Measurements from ENCODE around the gene GAB2. TPM values are rescaled to one million over a fixed set of nuclear protein-coding genes. Genes with fewer than 3 reads are reported as not detected.

The GAB2 gene
- total RNA-seq, 1 donor, result 8.2 TPM

- no peak overlapping the region for H3K4me3 ChIP-seq (ENCODE audit: low read depth, low read length)
- no peak for TF ChIP-seq CTCF (IDR thresholded peaks at IDR 0.05; ENCODE audit: insufficient read depth, low read depth, low read length)
- peak; percentile 47 for DNase-seq (ENCODE audit: low read depth)
Observed at GRCh38 chr11:78381865-78382264, 35.8 kb downstream of the GAB2 start.

- no peak for TF ChIP-seq CTCF (IDR thresholded peaks at IDR 0.05; ENCODE audit: insufficient read depth, low read depth, low read length)
- H3K4me3 ChIP-seq (ENCODE audit: low read depth, low read length), result no peak overlapping the region
- DNase-seq (ENCODE audit: low read depth), result peak; percentile 88
Observed at GRCh38 chr11:78380615-78381051, 37.0 kb downstream of the GAB2 start.

- DNase-seq (ENCODE audit: low read depth), result no peak
- H3K4me3 ChIP-seq (ENCODE audit: low read depth, low read length), result no peak overlapping the region
Observed at GRCh38 chr11:78379039-78379670, 38.5 kb downstream of the GAB2 start.

GRCh38 chr11:78377625-78378418 is 39.8 kb downstream of the GAB2 start:
- no peak for TF ChIP-seq CTCF (IDR thresholded peaks at IDR 0.05; ENCODE audit: insufficient read depth, low read depth, low read length)
- no peak for DNase-seq (ENCODE audit: low read depth)

More at GRCh38 chr11:78379039-78379670, 38.5 kb downstream of the GAB2 start:
- TF ChIP-seq CTCF (IDR thresholded peaks at IDR 0.05; ENCODE audit: insufficient read depth, low read depth, low read length), result no peak

GRCh38 chr11:78376858-78377257 is 40.8 kb downstream of the GAB2 start:
- no peak for DNase-seq (ENCODE audit: low read depth)
- TF ChIP-seq CTCF (IDR thresholded peaks at IDR 0.05; ENCODE audit: insufficient read depth, low read depth, low read length), result no peak
- no peak overlapping the region for H3K4me3 ChIP-seq (ENCODE audit: low read depth, low read length)

More at GRCh38 chr11:78377625-78378418, 39.8 kb downstream of the GAB2 start:
- H3K4me3 ChIP-seq (ENCODE audit: low read depth, low read length), result no peak overlapping the region

- no peak for DNase-seq (ENCODE audit: low read depth)
- H3K4me3 ChIP-seq (ENCODE audit: low read depth, low read length), result no peak overlapping the region
- TF ChIP-seq CTCF (IDR thresholded peaks at IDR 0.05; ENCODE audit: insufficient read depth, low read depth, low read length), result no peak
Observed at GRCh38 chr11:78374917-78375316, 42.7 kb downstream of the GAB2 start.

All from fibroblast of villous mesenchyme (primary cell).